Upper lobe of left lung (tissue), 4 donors: ENCODE results near the gene C22orf15.

ENCODE experiments used
- CTCF ChIP-seq, 6 experiments: fragments of 450-650 bp in 4 of 6; fragments of 200-600 bp in 2 of 6; sonication (generic) in 2 of 6; IDR thresholded peaks; one replicate each; pipeline ENCODE4 v1.5.1; 2016 to 2019; ENCODE audit warnings: antibody characterized with exemption in 6 of 6
- EP300 ChIP-seq, 4 donors: sonication (generic); formaldehyde crosslinking; IDR thresholded peaks; one replicate each; pipeline ENCODE4 v1.5.1; 2017; ENCODE audit warnings: antibody characterized with exemption in 4 of 4, control low read depth in 2 of 4
- POLR2A ChIP-seq, 4 donors: fragments of 450-650 bp; IDR thresholded peaks; one replicate each; pipeline ENCODE4 v1.5.1; 2016 to 2017; ENCODE audit warnings: antibody characterized with exemption in 4 of 4, mild to moderate bottlenecking in 2 of 4
- POLR2AphosphoS5 ChIP-seq, 2 donors: sonication (generic); formaldehyde crosslinking; IDR thresholded peaks; one replicate each; pipeline ENCODE4 v1.5.1; 2017; ENCODE audit warnings: antibody characterized with exemption in 2 of 2

- TF ChIP-seq CTCF (IDR thresholded peaks at IDR 0.05) (no peak), POLR2A (IDR thresholded peaks at IDR 0.05) (no peak), POLR2AphosphoS5 (IDR thresholded peaks at IDR 0.05) (no peak), EP300 (IDR thresholded peaks at IDR 0.05) (no peak)
Observed at GRCh38 chr22:23742505-23743264, 20.1 kb upstream of the C22orf15 start.
